Left ventricle myocardium superior (tissue), 1 donor: ENCODE measurements around the gene GRPEL2. TPM values are rescaled to one million over a fixed set of nuclear protein-coding genes. Genes with fewer than 3 reads are reported as not detected.
A peak's percentile ranks its signal among the peaks of the same experiment; 100 is the strongest.
"Not testable (repeated sequence)": the region's sequence is repeated elsewhere in the genome, so short reads cannot be mapped to it uniquely, and the experiment has no call there.

Experiments
- ATAC-seq: fragments of 200-7000 bp; cut with Tn5 transposase; one replicate; pipeline ENCODE4 v1.9.1; 2020; ENCODE audit warnings: mild to moderate bottlenecking, moderate library complexity
- DNase-seq: peaks from one replicate; pipeline ENCODE4 v3.0.0-alpha.2; 2020
- intact Hi-C: fragments of 100-400 bp; cut with micrococcal nuclease; formaldehyde crosslinking; loops from one replicate; pipeline ENCODE4 v1.11.0; 2022
- total RNA-seq: library from RNA; stranded (reverse); fragmentation: NEBNext Ultra II Directional; extraction: Animal tissue kit (Norgen Biotek cat#: 25700); gene quantifications from one replicate; pipeline ENCODE4 v1.2.1, GENCODE V29; 2021
- donor health status: DM: no; HTN: yes; CAD: no; lungs with severe emphysema.

GRPEL2 gene
- total RNA-seq, 1 donor from 2014 or later = 8.9 TPM

- ATAC-seq = peak; percentile 3
- intact Hi-C loops = loop anchor here (10.0 kb wide), 1 partner anchor 178 kb away; no protein-coding TSS in a partner anchor
- DNase-seq = no peak
These were observed 41.9 kb downstream of the GRPEL2 start for GRCh38 chr5:149387081-149387631.

- peak; percentile 46 for ATAC-seq
- intact Hi-C loops = loop anchor here (10.0 kb wide), 1 partner anchor 177 kb away; no protein-coding TSS in a partner anchor
- no peak for DNase-seq
These were observed 42.7 kb downstream of the GRPEL2 start for GRCh38 chr5:149387982-149388381.

- no peak for ATAC-seq
- DNase-seq = no peak
- intact Hi-C loops = loop anchor here (10.0 kb wide), 1 partner anchor 176 kb away; no protein-coding TSS in a partner anchor
These were observed 43.3 kb downstream of the GRPEL2 start for GRCh38 chr5:149388498-149389190.

- ATAC-seq (no peak), DNase-seq (no peak)
- intact Hi-C loops = loop anchor here (10.0 kb wide), 1 partner anchor 175 kb away; no protein-coding TSS in a partner anchor
These were observed 44.5 kb downstream of the GRPEL2 start for GRCh38 chr5:149389552-149390495.

- ATAC-seq, intact Hi-C loops, DNase-seq: not testable (repeated sequence)
These were observed 45.8 kb downstream of the GRPEL2 start for GRCh38 chr5:149391076-149391475.

GRCh38 chr5:149391524-149391923, 46.2 kb downstream of the GRPEL2 start:
- no peak for DNase-seq
- intact Hi-C loops = no loop called here
- ATAC-seq = no peak

GRCh38 chr5:149392718-149393117, 47.4 kb downstream of the GRPEL2 start:
- no peak for ATAC-seq
- intact Hi-C loops = no loop called here

GRCh38 chr5:149394996-149395395, 49.7 kb downstream of the GRPEL2 start:
- DNase-seq, ATAC-seq, intact Hi-C loops: not testable (repeated sequence)

More at GRCh38 chr5:149392718-149393117, 47.4 kb downstream of the GRPEL2 start:
- no peak for DNase-seq

- intact Hi-C loops = no loop called here
- no peak for ATAC-seq
- DNase-seq = no peak
These were observed 52.2 kb downstream of the GRPEL2 start for GRCh38 chr5:149397530-149397929.

- DNase-seq = peak; percentile 1
- intact Hi-C loops, ATAC-seq: not testable (repeated sequence)
These were observed 53.5 kb downstream of the GRPEL2 start for GRCh38 chr5:149398747-149399266.

- no peak for DNase-seq
- peak; percentile 33 for ATAC-seq
- intact Hi-C loops = no loop called here
These were observed 54.5 kb downstream of the GRPEL2 start for GRCh38 chr5:149399775-149400174.

GRCh38 chr5:149400304-149400703, 55.0 kb downstream of the GRPEL2 start:
- intact Hi-C loops = no loop called here
- peak; percentile 34 for DNase-seq
- ATAC-seq = peak; percentile 59

- intact Hi-C loops = no loop called here
- ATAC-seq (no peak), DNase-seq (no peak)
These were observed 55.8 kb downstream of the GRPEL2 start for GRCh38 chr5:149401051-149401450.

- ATAC-seq = no peak
- intact Hi-C loops = no loop called here
- DNase-seq = no peak
These were observed 57.0 kb downstream of the GRPEL2 start for GRCh38 chr5:149402291-149402690.

Other genes with a start within 250 kb of the GRPEL2 start
- gene ABLIM3, start 204.0 kb upstream of the GRPEL2 start, total RNA-seq = 130 TPM
- gene AFAP1L1, start 73.6 kb upstream of the GRPEL2 start, total RNA-seq = 48.9 TPM
- gene PCYOX1L, start 12.5 kb downstream of the GRPEL2 start, total RNA-seq = 2.6 TPM
- not detected for gene IL17B, start 33.8 kb downstream of the GRPEL2 start, total RNA-seq
- gene CSNK1A1, start 205.9 kb downstream of the GRPEL2 start, total RNA-seq = 214 TPM
- gene ARHGEF37, start 236.0 kb downstream of the GRPEL2 start, total RNA-seq = 32.8 TPM